Activated CD4-positive, alpha-beta T cell treated with anti-CD3 and anti-CD28 coated beads, Interleukin-2, amount 10 ng/mL, durations not matched to agents 7 days and 5 days (primary cell): ENCODE data around the gene TSBP1. TPM values are rescaled to one million over a fixed set of nuclear protein-coding genes. Genes with fewer than 3 reads are reported as not detected.
A peak's percentile ranks its signal among the peaks of the same experiment; 100 is the strongest.
"Not testable (repeated sequence)": the region's sequence is repeated elsewhere in the genome, so short reads cannot be mapped to it uniquely, and the experiment has no call there.

Experiments
- CTCF ChIA-PET: fragments of 350-600 bp; sonication (Branson Sonifier 250); formaldehyde crosslinking; loops from one replicate; lab custom pipeline; 2021; ENCODE audit warnings: antibody characterized with exemption; lab: Charles Lee
- POLR2A ChIA-PET: fragments of 350-600 bp; sonication (Branson Sonifier 250); formaldehyde crosslinking; loops from one replicate; lab custom pipeline; 2021; ENCODE audit warnings: antibody characterized with exemption; lab: Charles Lee
- DNase-seq: peaks from one replicate; pipeline ENCODE4 v3.0.0-alpha.2; 2020
- H3K27ac Mint-ChIP-seq: one replicate; pipeline ENCODE4 v1.8.0; 2021; ENCODE audit warnings: mild to moderate bottlenecking, moderate library complexity, mixed read lengths
- H3K27me3 Mint-ChIP-seq: one replicate; pipeline ENCODE4 v1.8.0; 2021; ENCODE audit warnings: mixed read lengths
- H3K36me3 Mint-ChIP-seq: one replicate; pipeline ENCODE4 v1.8.0; 2021; ENCODE audit warnings: low read depth, mixed read lengths
- H3K4me1 Mint-ChIP-seq: one replicate; pipeline ENCODE4 v1.8.0; 2021; ENCODE audit warnings: mixed read lengths
- H3K4me3 Mint-ChIP-seq: one replicate; pipeline ENCODE4 v1.8.0; 2021; ENCODE audit warnings: mild to moderate bottlenecking, moderate library complexity, mixed read lengths
- H3K9me3 Mint-ChIP-seq: one replicate; pipeline ENCODE4 v1.8.0; 2021; ENCODE audit warnings: mixed read lengths
- total RNA-seq, 2 experiments: library from RNA; stranded (reverse); gene quantifications; one replicate each; pipeline ENCODE4 v1.2.3, GENCODE V29; 2021

Gene TSBP1
- total RNA-seq, 2 experiments from 2014 or later = not detected

DNA sequence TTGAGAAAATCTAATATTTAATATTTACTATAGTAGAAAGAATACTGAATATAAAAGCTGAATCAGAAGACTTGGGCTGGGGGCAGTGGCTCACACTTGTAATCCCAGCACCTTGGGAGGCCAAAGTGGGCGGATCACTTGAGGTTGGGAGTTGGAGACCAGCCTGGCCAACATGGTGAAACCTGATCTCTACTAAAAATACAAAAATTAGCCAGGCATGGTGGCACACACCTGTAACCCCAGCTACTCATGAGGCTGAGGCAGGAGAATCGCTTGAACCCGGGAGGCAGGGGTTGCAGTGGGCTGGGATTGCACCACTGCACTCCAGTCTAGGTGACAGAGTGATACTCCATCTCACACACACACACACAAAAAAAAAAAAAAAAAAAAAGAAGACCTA is 76.7 kb downstream of the TSBP1 start:
- peaks cover 55% of the 10 kb centered on the region for H3K27me3 Mint-ChIP-seq
- POLR2A ChIA-PET, H3K9me3 Mint-ChIP-seq: not testable (repeated sequence)

DNA sequence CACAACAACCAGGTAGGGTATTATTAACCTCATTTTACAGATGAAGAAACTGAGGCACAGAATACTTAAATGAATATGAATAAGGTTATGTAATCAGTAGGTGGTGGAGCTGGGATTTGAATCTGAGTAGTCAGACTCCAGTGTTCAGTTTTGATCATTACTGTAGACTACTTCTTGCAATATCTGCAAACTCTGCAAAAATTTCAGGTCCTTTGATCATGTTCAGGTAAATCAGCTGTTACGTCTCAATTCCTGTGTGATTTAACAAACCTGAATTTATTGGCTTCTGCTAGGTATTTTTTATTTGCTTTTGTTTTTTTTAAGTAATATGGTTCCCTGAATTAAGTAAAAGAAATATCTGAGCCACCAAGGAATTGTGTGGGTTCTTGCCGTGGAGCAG is 77.1 kb downstream of the TSBP1 start:
- no peak overlapping the region for H3K27ac Mint-ChIP-seq
- peaks cover 57% of the 10 kb centered on the region for H3K27me3 Mint-ChIP-seq
- H3K4me3 Mint-ChIP-seq = no peak overlapping the region
- no peaks in the 10 kb centered on the region for H3K36me3 Mint-ChIP-seq
- no peaks in the 10 kb centered on the region for H3K9me3 Mint-ChIP-seq
- DNase-seq = no peak
- ChIA-PET CTCF (interaction anchor here (1.2 kb wide), 1 partner anchor 13 kb away, joined by 3 read pairs; no protein-coding TSS in a partner anchor), POLR2A (no interaction called here)
- H3K4me1 Mint-ChIP-seq = no peaks in the 10 kb centered on the region

More for the DNA sequence above, 76.7 kb downstream of the TSBP1 start:
- not testable (repeated sequence) for DNase-seq, H3K4me1 Mint-ChIP-seq, H3K4me3 Mint-ChIP-seq, H3K27ac Mint-ChIP-seq, H3K36me3 Mint-ChIP-seq
- CTCF ChIA-PET = interaction anchor here (1.2 kb wide), 1 partner anchor 14 kb away, joined by 3 read pairs; no protein-coding TSS in a partner anchor

DNA sequence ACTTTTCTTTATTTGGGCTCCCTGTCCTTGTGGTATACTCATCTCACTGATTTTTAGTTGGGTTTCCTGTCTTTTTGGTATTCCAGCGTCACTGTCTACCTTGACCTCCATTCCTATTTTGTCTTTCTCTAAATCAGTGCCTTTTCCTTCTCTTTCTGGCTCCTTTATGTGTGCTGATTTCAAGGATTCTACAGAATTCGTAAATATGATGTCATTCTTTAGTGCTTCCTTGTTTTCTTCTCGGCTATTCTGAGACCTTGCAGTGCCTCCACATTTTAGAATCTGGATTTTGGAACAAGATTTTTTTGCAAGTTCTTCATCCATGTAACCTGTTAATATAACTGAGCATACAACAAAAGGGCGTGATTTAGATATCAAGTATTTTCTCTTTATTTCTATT is 78.0 kb downstream of the TSBP1 start:
- Mint-ChIP-seq H3K27me3 (peaks cover 53% of the 10 kb centered on the region), H3K9me3 (no peaks in the 10 kb centered on the region), H3K4me3 (no peak overlapping the region), H3K27ac (no peak overlapping the region), H3K36me3 (no peaks in the 10 kb centered on the region), H3K4me1 (no peaks in the 10 kb centered on the region)
- DNase-seq = no peak
- CTCF ChIA-PET = no interaction called here
- POLR2A ChIA-PET = no interaction called here

DNA sequence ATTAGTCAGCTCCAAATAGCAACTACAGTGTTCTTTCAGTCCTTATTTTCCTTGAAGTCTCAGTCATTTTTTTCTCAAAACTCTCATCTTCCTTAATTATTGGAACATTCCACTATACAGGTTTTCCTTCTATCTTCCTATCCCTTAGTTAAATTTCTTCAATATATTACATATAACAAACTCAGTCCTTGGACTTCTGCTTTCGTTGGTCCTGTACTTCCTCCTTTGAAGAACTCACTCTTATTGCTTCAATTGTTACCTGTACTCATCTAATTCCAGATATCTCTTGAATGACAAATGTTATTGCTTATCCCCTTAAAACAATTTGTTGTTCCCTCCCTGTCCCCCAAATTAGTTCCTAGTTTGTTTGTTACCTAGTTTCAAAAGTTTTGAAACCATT is 80.2 kb downstream of the TSBP1 start:
- Mint-ChIP-seq H3K36me3 (no peaks in the 10 kb centered on the region), H3K9me3 (no peaks in the 10 kb centered on the region), H3K27me3 (peaks cover 61% of the 10 kb centered on the region), H3K27ac (no peak overlapping the region), H3K4me1 (no peaks in the 10 kb centered on the region), H3K4me3 (no peak overlapping the region)
- ChIA-PET POLR2A (no interaction called here), CTCF (no interaction called here)
- no peak for DNase-seq

DNA sequence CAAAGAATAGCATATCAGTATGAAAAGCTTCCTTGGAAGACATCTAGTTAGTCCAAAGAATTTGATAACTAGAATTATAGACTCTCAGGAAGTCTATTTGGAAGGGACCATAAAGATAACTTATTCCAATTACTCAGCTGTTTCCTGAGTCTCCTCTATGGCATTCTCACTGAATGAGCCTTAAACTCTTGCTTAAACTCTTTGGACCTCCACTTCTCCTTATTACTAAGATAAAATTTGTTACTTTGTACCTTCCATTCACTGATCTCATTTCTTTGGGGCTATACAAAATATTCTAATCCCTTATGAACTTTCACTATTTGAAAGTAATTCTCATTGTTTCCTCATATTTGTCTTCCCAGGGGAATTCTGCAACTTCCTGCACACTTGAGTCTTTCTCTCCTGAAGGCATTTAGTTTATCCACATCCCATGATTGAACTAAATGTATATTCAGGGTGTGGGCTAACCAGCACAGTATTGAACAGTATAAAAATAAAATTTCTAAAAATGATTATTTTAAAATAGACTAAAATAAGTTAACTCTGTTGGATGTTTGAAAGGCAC is 80.7 kb downstream of the TSBP1 start:
- H3K4me1 Mint-ChIP-seq = no peaks in the 10 kb centered on the region
- no peak for DNase-seq
- CTCF ChIA-PET = no interaction called here
- no peak overlapping the region for H3K27ac Mint-ChIP-seq
- H3K36me3 Mint-ChIP-seq = no peaks in the 10 kb centered on the region
- POLR2A ChIA-PET = no interaction called here
- H3K4me3 Mint-ChIP-seq = no peak overlapping the region
- H3K9me3 Mint-ChIP-seq = no peaks in the 10 kb centered on the region
- peaks cover 60% of the 10 kb centered on the region for H3K27me3 Mint-ChIP-seq

DNA sequence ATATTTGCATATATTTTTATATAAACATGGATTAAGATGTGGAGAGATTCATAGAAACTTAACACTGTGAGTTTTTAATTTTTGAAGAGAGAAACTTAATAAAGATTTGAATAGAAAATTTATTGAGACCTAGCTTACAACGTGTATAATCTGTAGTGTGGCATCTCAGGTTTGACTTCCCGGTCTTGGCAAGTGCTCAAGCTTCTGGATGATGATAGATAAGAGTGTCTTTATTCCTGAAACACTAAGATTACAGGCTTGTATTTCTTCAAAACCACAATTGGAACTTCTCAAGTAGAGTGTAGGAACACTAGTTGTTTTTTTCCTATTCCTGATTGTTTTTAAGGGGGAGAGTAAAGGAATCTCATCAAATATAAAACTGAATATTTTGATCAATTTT is 83.3 kb downstream of the TSBP1 start:
- POLR2A ChIA-PET = no interaction called here
- Mint-ChIP-seq H3K4me1 (no peaks in the 10 kb centered on the region), H3K9me3 (no peaks in the 10 kb centered on the region), H3K27ac (no peak overlapping the region), H3K36me3 (no peaks in the 10 kb centered on the region), H3K4me3 (no peak overlapping the region), H3K27me3 (peaks cover 67% of the 10 kb centered on the region)
- CTCF ChIA-PET = interaction anchor here (1.1 kb wide), 1 partner anchor 8 kb away, joined by 3 read pairs; no protein-coding TSS in a partner anchor
- DNase-seq = no peak

DNA sequence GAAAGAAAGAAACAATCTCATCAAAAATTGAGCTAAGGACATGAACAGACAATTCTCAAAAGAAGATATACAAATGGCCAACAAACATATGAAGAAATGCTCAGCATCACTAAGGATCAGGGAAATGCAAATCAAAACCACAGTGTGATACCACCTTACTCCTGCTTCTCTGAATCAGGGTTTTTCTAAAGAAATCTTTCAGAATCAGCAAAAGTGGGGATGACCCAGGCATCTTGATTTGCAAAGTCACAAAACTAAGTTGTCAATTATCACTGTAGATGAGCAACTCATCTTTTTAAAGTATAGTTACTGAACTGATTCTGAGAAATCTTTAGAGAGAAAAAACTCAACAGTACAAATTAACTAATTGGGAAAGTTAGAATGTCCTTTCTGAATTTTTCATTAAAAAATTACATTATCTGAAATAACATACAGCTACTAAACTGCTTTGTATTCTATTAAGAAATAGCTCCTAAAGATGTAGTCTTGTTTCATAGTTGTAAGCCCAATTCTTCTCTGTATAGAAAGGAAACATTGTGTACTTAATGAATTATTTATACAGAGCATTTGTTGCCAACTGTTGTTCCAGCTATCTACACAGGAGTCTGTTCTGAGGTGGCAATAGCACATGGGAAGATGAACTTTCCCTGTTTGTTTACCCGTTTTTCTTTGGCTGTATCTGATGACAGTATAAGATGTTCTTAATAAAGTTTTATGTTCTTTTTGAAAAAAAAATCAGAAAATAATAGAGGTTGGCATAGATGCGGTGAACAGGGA is 97.7 kb downstream of the TSBP1 start:
- H3K27ac Mint-ChIP-seq, POLR2A ChIA-PET, CTCF ChIA-PET, H3K9me3 Mint-ChIP-seq, H3K4me3 Mint-ChIP-seq, DNase-seq: not testable (repeated sequence)
- Mint-ChIP-seq H3K27me3 (peaks cover 11% of the 10 kb centered on the region), H3K36me3 (peaks cover 13% of the 10 kb centered on the region), H3K4me1 (peaks cover 31% of the 10 kb centered on the region)

DNA sequence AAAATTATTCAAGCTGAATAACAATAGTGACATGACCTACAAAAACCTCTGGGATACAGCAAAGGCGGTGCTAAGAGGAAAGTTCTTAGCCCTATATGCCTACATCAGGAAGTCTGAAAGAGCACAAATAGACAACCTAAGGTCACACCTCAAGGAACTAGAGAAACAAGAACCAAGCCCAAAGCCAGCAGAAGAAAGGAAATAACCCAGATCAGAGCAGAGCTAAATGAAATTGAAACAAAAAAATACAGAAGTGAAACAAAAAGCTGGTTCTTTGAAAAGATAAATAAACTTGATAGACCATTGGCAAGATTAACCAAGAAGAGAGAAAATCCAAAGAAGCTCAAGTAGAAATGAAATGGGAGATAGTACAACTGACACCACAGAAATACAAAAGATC is 100.3 kb downstream of the TSBP1 start:
- CTCF ChIA-PET = interaction anchor here (0.6 kb wide), 2 partner anchors 628 to 877 kb away, joined by 3 read pairs; no protein-coding TSS in a partner anchor
- H3K4me3 Mint-ChIP-seq = peak overlapping the region; percentile 33
- peaks cover 16% of the 10 kb centered on the region for H3K27me3 Mint-ChIP-seq
- H3K4me1 Mint-ChIP-seq = peaks cover 31% of the 10 kb centered on the region
- H3K36me3 Mint-ChIP-seq = peaks cover 13% of the 10 kb centered on the region
- H3K27ac Mint-ChIP-seq = peak overlapping the region; percentile 85
- POLR2A ChIA-PET = interaction anchor here (0.6 kb wide), 1 partner anchor 280 kb away, joined by 3 read pairs; no protein-coding TSS in a partner anchor
- DNase-seq = peak; percentile 38
- H3K9me3 Mint-ChIP-seq = peaks cover 7% of the 10 kb centered on the region

DNA sequence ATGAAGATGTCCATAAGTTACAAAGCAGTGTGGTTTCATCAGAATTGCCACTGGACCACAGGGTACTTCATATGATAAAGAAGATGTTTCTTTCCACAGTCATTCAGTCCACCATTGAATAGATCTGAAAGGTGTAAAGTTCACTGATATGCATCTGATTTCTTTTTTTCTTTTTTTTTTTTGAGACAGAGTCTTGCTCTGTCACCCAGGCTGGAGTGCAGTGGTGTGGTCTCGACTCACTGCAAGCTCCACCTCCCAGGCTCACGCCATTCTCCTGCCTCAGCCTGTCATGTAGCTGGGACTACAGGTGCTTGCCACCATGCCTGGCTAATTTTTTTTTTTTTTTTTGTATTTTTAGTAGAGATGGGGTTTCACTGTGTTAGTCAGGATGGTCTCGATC is 103.2 kb downstream of the TSBP1 start:
- H3K4me3 Mint-ChIP-seq, H3K9me3 Mint-ChIP-seq, H3K27ac Mint-ChIP-seq, DNase-seq, POLR2A ChIA-PET: not testable (repeated sequence)
- Mint-ChIP-seq H3K27me3 (peaks cover 14% of the 10 kb centered on the region), H3K4me1 (peaks cover 28% of the 10 kb centered on the region), H3K36me3 (peaks cover 11% of the 10 kb centered on the region)
- CTCF ChIA-PET = interaction anchor here (0.6 to 0.7 kb wide), 2 partner anchors 679 to 941 kb away, joined by 3 read pairs; no protein-coding TSS in a partner anchor

DNA sequence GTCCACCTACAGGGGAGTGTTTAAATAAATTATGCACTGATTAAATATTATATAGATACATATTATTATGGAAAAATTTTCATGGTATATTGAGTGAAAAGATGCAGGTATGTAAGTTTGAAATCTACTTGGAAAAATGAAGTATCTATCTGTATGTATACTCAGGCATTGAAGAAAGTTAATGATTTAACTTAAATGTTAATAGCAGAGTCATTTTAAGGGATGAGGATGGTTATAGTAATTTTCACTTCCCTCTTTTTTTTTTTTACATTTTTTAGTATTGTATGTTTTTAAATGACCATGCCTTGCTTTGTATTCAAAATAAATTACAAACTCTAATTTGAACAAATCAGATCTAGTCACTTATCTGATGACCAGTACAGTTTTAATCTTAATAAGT is 104.7 kb downstream of the TSBP1 start:
- ChIA-PET POLR2A (no interaction called here), CTCF (no interaction called here)
- no peak overlapping the region for H3K4me3 Mint-ChIP-seq
- H3K4me1 Mint-ChIP-seq = peaks cover 15% of the 10 kb centered on the region
- H3K36me3 Mint-ChIP-seq = peaks cover 7% of the 10 kb centered on the region
- no peak for DNase-seq
- H3K27ac Mint-ChIP-seq = no peak overlapping the region
- peaks cover 10% of the 10 kb centered on the region for H3K27me3 Mint-ChIP-seq
- H3K9me3 Mint-ChIP-seq = peaks cover 3% of the 10 kb centered on the region

DNA sequence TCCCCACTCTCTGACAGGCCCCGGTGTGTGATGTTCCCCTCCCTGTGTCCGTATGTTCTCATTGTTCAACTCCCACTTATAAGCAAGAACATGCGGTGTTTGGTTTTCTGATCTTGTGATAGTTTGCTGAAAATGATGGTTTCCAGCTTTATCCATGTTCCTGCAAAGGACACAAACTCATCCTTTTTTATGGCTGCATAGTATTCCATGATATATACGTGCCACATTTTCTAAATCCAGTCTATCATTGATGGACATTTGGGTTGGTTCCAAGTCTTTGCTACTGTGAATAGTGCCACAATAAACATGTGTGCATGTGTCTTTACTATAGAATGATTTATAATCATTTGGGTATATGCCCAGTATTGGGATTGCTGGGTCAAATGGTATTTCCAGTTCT is 114.4 kb downstream of the TSBP1 start:
- H3K27ac Mint-ChIP-seq, H3K9me3 Mint-ChIP-seq, H3K4me3 Mint-ChIP-seq, H3K36me3 Mint-ChIP-seq, POLR2A ChIA-PET, DNase-seq: not testable (repeated sequence)
- CTCF ChIA-PET = interaction anchor here (0.7 kb wide), 1 partner anchor 15 kb away, joined by 3 read pairs; no protein-coding TSS in a partner anchor
- H3K27me3 Mint-ChIP-seq = peaks cover 39% of the 10 kb centered on the region
- H3K4me1 Mint-ChIP-seq = peaks cover 27% of the 10 kb centered on the region

DNA sequence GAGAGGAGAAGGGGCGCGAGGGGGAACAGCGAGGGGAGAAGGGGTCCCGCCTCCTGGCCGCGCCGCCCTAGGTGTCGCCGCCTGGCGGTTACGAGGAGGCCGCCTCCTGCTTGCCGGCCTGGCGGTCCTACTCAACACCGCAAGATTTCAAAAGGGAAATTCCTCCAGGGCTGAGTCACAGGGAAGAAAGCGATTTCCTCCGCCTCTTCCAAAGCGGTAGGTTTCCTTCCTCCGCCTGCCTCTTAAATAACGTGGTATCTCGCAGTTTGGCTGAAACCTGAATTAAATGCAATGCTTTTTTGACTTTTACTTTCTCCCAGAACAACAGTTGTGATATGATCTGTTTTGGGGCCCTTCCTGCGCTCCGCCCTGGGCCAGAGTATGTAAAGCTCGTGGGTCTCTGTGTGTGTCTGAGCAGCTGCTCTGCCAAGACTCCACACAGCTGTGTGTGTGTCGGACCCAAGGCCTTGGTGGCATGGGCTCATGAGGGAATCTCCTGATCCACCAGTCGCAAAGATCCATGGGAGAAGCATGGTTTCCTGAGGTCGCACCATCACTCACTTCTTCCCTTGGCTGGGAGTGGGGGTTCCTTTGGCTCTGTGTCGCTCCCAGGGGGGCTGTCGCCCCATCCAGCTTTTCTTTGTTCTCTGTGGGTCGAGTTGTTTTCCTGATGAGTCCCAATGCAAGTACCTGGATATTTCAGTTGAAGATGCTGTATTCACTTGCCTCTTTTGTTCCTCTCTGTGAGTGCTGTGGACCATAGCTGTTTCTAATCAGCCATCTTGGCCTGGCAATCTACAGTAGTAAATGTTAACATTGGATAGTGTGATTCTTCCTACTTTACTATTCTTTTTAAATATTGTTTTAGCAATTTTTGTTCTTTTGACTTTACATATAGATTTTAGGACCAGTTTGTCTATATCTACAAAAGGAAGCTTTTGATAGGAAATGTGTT is 116.2 kb downstream of the TSBP1 start:
- peaks cover 25% of the 10 kb centered on the region for H3K27me3 Mint-ChIP-seq
- H3K27ac Mint-ChIP-seq = peak overlapping the region; percentile 76

More for the DNA sequence above, 116.2 kb downstream of the TSBP1 start:
- peaks cover 35% of the 10 kb centered on the region for H3K4me1 Mint-ChIP-seq
- H3K36me3 Mint-ChIP-seq = peaks cover 2% of the 10 kb centered on the region
- ChIA-PET CTCF (interaction anchor here (0.5 to 1.3 kb wide), 3 partner anchors 8 to 1027 kb away, joined by 3 read pairs; no protein-coding TSS in a partner anchor), POLR2A (interaction anchor here (0.6 kb wide), 1 partner anchor 234 kb away, joined by 3 read pairs; no protein-coding TSS in a partner anchor)
- peak; percentile 31 for DNase-seq
- H3K9me3 Mint-ChIP-seq = peaks cover 2% of the 10 kb centered on the region
- peak overlapping the region; percentile 31 for H3K4me3 Mint-ChIP-seq
